Trophoblast cell (in vitro differentiated cells and primary cell): ENCODE results near the gene KRTAP10-8.

Experiments used
- DNase-seq, 2 donors: peaks; one replicate each; pipeline ENCODE4 v3.0.0-alpha.2; 2016
- H2AFZ ChIP-seq: 2 replicates; pipeline ENCODE4 v1.6.1; 2013; ENCODE audit warnings: low read length, moderate library complexity, mild to moderate bottlenecking; ENCODE audit not compliant: insufficient read depth, poor library complexity
- H2AK5ac ChIP-seq: 2 replicates; pipeline ENCODE4 v1.6.1; 2013; ENCODE audit warnings: mild to moderate bottlenecking, low read length
- H2BK120ac ChIP-seq: 2 replicates; pipeline ENCODE4 v1.6.1; 2013; ENCODE audit warnings: low read length, mild to moderate bottlenecking, moderate library complexity; ENCODE audit not compliant: insufficient read depth, poor library complexity
- H2BK12ac ChIP-seq: 2 replicates; pipeline ENCODE4 v1.6.1; 2013; ENCODE audit warnings: mild to moderate bottlenecking, low read length, moderate library complexity
- H2BK5ac ChIP-seq: 2 replicates; pipeline ENCODE4 v1.6.1; 2013; ENCODE audit warnings: low read length, low read depth, moderate library complexity, mild to moderate bottlenecking; ENCODE audit not compliant: poor library complexity
- H3K14ac ChIP-seq: 2 replicates; pipeline ENCODE4 v1.6.1; 2013; ENCODE audit warnings: mild to moderate bottlenecking, low read length
- H3K18ac ChIP-seq: 2 replicates; pipeline ENCODE4 v1.6.1; 2013; ENCODE audit warnings: mild to moderate bottlenecking, low read length
- H3K23ac ChIP-seq: 2 replicates; pipeline ENCODE4 v1.6.1; 2013; ENCODE audit warnings: low read length
- H3K27ac ChIP-seq: 2 replicates; pipeline ENCODE4 v1.5.1; 2013; ENCODE audit warnings: low read depth, mild to moderate bottlenecking, inconsistent platforms, low read length, moderate library complexity
- H3K27me3 ChIP-seq: 2 replicates; pipeline ENCODE4 v1.6.1; 2013; ENCODE audit warnings: inconsistent platforms, mild to moderate bottlenecking, low read length, moderate library complexity; ENCODE audit not compliant: insufficient read depth
- H3K36me3 ChIP-seq, 2 experiments: 1 replicate in 1 of 2; 2 replicates in 1 of 2; pipeline ENCODE4 v1.6.1; 2013; ENCODE audit warnings: low read length in 2 of 2, mild to moderate bottlenecking in 2 of 2, moderate library complexity in 1 of 2; ENCODE audit not compliant: insufficient read depth in 2 of 2, control insufficient read depth in 1 of 2
- H3K4ac ChIP-seq: 2 replicates; pipeline ENCODE4 v1.6.1; 2013; ENCODE audit warnings: low read depth, mild to moderate bottlenecking, low read length, moderate library complexity
- H3K4me1 ChIP-seq, 2 experiments: 1 replicate in 1 of 2; 2 replicates in 1 of 2; pipeline ENCODE4 v1.6.1; 2013; ENCODE audit warnings: low read length in 2 of 2, mild to moderate bottlenecking in 2 of 2, moderate library complexity in 1 of 2; ENCODE audit not compliant: insufficient read depth in 2 of 2, control insufficient read depth in 1 of 2
- H3K4me2 ChIP-seq: 2 replicates; pipeline ENCODE4 v1.6.1; 2013; ENCODE audit warnings: inconsistent platforms, mild to moderate bottlenecking, low read length, moderate library complexity
- H3K4me3 ChIP-seq: 2 replicates; pipeline ENCODE4 v1.5.1; 2013; ENCODE audit warnings: mild to moderate bottlenecking, low read depth, low read length, inconsistent platforms
- H3K79me1 ChIP-seq: one replicate; pipeline ENCODE4 v1.6.1; 2013; ENCODE audit warnings: low read length
- H3K79me2 ChIP-seq: 2 replicates; pipeline ENCODE4 v1.6.1; 2013; ENCODE audit warnings: low read length, mild to moderate bottlenecking; ENCODE audit not compliant: control insufficient read depth, insufficient read depth, poor library complexity
- H3K9ac ChIP-seq: 2 replicates; pipeline ENCODE4 v1.6.1; 2013; ENCODE audit warnings: mild to moderate bottlenecking, low read length
- H3K9me3 ChIP-seq: 2 replicates; pipeline ENCODE4 v1.6.1; 2013; ENCODE audit warnings: low read depth, mild to moderate bottlenecking, control low read depth, inconsistent platforms, low read length; ENCODE audit not compliant: insufficient read depth
- H4K12ac ChIP-seq: 2 replicates; pipeline ENCODE4 v1.6.1; 2013; ENCODE audit warnings: low read depth, mild to moderate bottlenecking, low read length, moderate library complexity
- H4K8ac ChIP-seq: 2 replicates; pipeline ENCODE4 v1.6.1; 2013; ENCODE audit warnings: low read depth, mild to moderate bottlenecking, low read length, moderate library complexity
- H4K91ac ChIP-seq: one replicate; pipeline ENCODE4 v1.6.1; 2013; ENCODE audit warnings: low read depth, mild to moderate bottlenecking, low read length, moderate library complexity
- WGBS: extraction: QIAGEN DNeasy Blood & Tissue Kit; methylation state at CpG from one replicate; pipeline ENCODE4 v1.1.7; 2013; ENCODE audit warnings: missing lambda C conversion rate; ENCODE audit not compliant: insufficient read length, insufficient coverage; ENCODE audit errors: extremely low coverage; 5-methylcytosine and 5-hydroxymethylcytosine counted together

Gene KRTAP10-8

DNA sequence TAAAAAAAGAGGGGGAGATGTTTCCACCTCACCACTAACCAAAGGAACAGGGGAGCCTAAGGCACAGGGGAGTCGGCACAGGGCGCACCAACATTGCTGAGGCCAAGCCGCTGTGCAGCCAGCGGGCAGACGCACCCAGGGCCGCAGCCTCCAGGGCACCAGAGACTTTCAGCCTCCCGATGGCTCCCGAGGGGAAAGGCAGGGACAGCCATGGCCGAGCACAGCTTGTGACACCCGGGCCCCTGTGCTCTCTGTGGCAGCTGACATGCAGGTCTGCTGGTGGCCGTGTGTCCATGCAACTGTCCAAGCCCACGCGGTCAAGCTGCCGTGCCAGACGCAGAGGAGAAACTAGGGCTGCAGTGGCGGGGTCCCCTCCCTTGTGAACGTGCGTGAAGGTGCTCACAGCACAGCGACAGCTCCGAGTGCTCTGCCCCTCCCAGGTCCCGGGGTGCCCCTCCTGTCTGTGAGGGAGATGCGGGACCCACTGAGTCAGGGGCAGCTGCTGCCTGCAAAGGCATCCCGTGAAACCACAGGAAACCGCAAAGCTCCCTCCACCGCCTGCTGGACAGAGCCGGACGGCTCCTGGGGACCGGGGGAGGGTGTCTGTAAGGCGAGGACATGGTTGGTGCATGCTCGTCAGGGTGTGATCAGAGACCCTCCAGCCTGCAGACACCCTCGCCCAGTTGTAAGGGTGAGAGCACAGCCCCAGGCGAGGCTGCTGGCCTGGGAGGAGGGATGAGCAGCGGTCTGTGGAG, 36.9 kb downstream of the KRTAP10-8 start:
- Histone ChIP-seq H3K36me3 (no peaks in the 10 kb centered on the region), H3K9me3 (peaks cover 7% of the 10 kb centered on the region), H4K91ac (no peak overlapping the region), H2AFZ (no peak overlapping the region), H2BK120ac (no peak overlapping the region), H3K4me1 (no peaks in the 10 kb centered on the region), H4K8ac (no peak overlapping the region), H3K9ac (no peak overlapping the region), H3K4ac (no peak overlapping the region), H3K79me1 (no peaks in the 10 kb centered on the region), H2BK5ac (no peak overlapping the region), H3K14ac (no peak overlapping the region), H3K79me2 (no peaks in the 10 kb centered on the region), H3K4me2 (no peak overlapping the region), H3K18ac (no peak overlapping the region), H3K27ac (no peak overlapping the region), H2BK12ac (no peak overlapping the region), H3K4me3 (no peak overlapping the region), H3K27me3 (no peaks in the 10 kb centered on the region), H2AK5ac (no peak overlapping the region), H3K23ac (no peak overlapping the region), H4K12ac (no peak overlapping the region)
- no peak for DNase-seq
- WGBS, result no CpG with 5 or more reads among the region's 33 CpGs

DNA sequence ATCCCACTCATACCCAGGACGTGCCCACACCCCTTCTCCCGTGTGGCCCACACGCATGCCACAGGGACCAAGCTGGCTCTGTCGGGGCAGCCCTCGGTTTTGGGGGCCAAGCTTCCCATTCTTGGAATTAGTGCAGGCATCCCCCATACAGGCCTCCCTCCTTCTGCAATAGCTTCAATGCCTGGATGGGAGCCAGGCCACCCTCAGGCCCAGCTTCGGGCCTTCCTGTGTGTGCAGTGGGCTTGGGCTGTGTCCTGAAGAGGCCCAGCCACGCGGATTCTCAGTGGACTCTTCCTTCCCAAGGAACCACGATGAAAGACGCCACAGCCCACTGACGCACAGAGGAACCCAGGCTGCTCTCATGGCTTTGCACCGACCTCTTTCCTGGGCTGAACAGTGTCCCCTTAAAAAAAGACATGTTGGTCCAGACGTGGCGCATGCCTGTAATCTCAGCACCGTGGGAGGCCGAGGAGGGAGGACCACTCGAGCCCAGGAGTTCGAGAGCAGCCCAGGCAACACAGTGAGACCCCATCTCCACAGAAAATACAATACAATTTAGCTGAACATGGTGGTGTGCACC, 37.7 kb downstream of the KRTAP10-8 start:
- Histone ChIP-seq H3K4me1 (no peaks in the 10 kb centered on the region), H4K12ac (no peak overlapping the region), H4K91ac (no peak overlapping the region), H3K14ac (no peak overlapping the region), H3K4ac (no peak overlapping the region), H3K9ac (no peak overlapping the region), H3K9me3 (peaks cover 7% of the 10 kb centered on the region), H3K36me3 (no peaks in the 10 kb centered on the region), H2BK5ac (no peak overlapping the region), H2AFZ (no peak overlapping the region), H3K23ac (no peak overlapping the region), H3K4me3 (no peak overlapping the region), H3K18ac (no peak overlapping the region), H3K27me3 (no peaks in the 10 kb centered on the region), H2BK120ac (no peak overlapping the region), H4K8ac (no peak overlapping the region), H3K79me1 (no peaks in the 10 kb centered on the region), H3K27ac (no peak overlapping the region), H3K4me2 (no peak overlapping the region), H3K79me2 (no peaks in the 10 kb centered on the region), H2AK5ac (no peak overlapping the region), H2BK12ac (no peak overlapping the region)
- no peak for DNase-seq
- no CpG with 5 or more reads among the region's 18 CpGs for WGBS

DNA sequence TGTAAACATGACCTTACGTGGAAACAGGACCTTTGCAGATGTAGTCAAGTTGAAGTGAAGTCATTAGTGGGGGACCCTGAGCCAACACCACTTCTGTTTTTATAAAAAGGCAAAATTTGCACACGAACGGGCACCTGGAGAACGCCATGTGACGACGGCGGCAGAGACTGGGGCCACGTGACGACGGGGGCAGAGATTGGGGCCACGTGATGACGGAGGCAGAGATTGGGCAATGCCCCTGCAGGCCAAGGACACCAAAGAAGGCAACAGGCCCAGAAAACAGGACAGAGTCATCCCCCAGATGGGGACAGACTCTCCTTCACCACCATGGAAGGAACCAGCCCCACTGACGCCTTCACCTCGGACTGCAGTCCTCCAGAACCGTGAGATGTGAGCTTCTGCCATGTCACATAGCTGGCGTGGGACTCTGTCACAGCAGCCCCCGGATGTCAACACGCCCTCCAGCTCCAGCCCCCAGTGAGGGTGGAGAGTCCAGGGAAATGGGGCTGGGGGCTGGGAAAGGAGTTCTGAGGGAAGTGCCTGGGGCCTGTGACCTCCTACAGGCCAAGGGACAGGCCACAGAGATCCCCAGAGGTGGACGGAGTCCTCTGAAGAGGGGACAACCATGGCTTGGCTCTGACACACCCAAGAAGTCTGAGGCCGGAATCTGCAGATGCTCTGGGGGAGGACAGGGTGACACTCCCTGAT, 38.5 kb downstream of the KRTAP10-8 start:
- Histone ChIP-seq H2BK120ac (no peak overlapping the region), H2AK5ac (no peak overlapping the region), H3K23ac (no peak overlapping the region), H3K4me2 (no peak overlapping the region), H3K9me3 (peaks cover 8% of the 10 kb centered on the region), H3K79me2 (no peaks in the 10 kb centered on the region), H3K4me1 (no peaks in the 10 kb centered on the region), H3K14ac (no peak overlapping the region), H2BK5ac (no peak overlapping the region), H4K91ac (no peak overlapping the region), H3K4ac (no peak overlapping the region), H3K4me3 (no peak overlapping the region), H2AFZ (no peak overlapping the region), H3K36me3 (no peaks in the 10 kb centered on the region), H3K9ac (no peak overlapping the region), H3K79me1 (no peaks in the 10 kb centered on the region), H4K8ac (no peak overlapping the region), H3K18ac (no peak overlapping the region), H3K27me3 (no peaks in the 10 kb centered on the region), H2BK12ac (no peak overlapping the region), H4K12ac (no peak overlapping the region), H3K27ac (no peak overlapping the region)
- DNase-seq, result no peak
- no CpG with 5 or more reads among the region's 20 CpGs for WGBS

DNA sequence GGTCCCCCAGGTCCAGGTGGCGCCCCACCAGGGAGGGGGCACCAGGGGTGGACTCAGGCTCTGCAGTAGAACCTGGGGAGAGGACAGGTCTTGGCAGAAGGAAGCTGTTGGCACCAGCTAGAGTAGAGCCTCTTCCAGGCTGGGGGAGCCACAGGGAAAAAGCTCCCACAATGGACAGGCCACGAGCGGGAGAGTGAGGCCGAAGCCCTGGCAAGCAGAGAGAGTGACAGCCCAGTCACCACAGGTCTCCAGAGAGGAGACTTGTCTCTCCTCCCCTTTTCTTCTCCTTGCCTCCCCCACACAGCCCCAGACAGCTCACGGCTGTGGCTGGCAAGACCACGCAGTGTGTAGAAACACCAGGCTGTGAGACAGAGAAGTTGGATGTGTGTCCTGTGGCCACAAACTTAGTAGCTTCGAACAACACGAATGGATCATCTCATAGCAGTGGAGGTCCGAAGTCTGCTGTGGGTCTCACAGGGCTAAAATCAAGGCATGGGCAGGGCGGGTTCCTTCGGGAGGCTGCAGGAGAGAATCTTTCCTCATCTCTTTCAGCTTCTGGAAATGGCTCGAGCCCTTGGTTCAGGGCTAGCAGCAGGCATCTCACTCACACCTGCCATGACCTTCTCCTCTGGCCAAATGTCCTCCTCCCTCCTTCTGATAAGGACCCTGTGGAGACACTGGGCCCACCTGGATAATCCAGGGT, 39.2 kb downstream of the KRTAP10-8 start:
- H3K9me3 ChIP-seq, result peaks cover 11% of the 10 kb centered on the region
- H3K4me3 ChIP-seq, result no peak overlapping the region
- H4K91ac ChIP-seq, result no peak overlapping the region
- no peaks in the 10 kb centered on the region for H3K27me3 ChIP-seq
- H2BK5ac ChIP-seq, result no peak overlapping the region
- H3K4ac ChIP-seq, result no peak overlapping the region
- H3K9ac ChIP-seq, result no peak overlapping the region
- no peak overlapping the region for H3K27ac ChIP-seq
- no peak overlapping the region for H3K14ac ChIP-seq
- DNase-seq, result no peak
- no peaks in the 10 kb centered on the region for H3K79me2 ChIP-seq
- H4K12ac ChIP-seq, result no peak overlapping the region
- no peak overlapping the region for H2BK12ac ChIP-seq
- WGBS, result no CpG with 5 or more reads among the region's 12 CpGs
- no peaks in the 10 kb centered on the region for H3K36me3 ChIP-seq
- no peak overlapping the region for H3K4me2 ChIP-seq
- no peak overlapping the region for H2AFZ ChIP-seq
- no peaks in the 10 kb centered on the region for H3K79me1 ChIP-seq
- no peak overlapping the region for H3K18ac ChIP-seq
- no peak overlapping the region for H2AK5ac ChIP-seq
- H3K23ac ChIP-seq, result no peak overlapping the region
- H2BK120ac ChIP-seq, result no peak overlapping the region
- H4K8ac ChIP-seq, result no peak overlapping the region
- H3K4me1 ChIP-seq, result no peaks in the 10 kb centered on the region
